ENCODE measurements around the gene ZDHHC23.

ZDHHC23 gene

GRCh38 chr3:113966172-113966571, 18.4 kb downstream of the ZDHHC23 start:
- DNase-seq (ENCODE audit: extremely low read depth, low read depth): no peak
- no peak for TF ChIP-seq CTCF (IDR thresholded peaks at IDR 0.05; ENCODE audit: low read depth, low read length)

- TF ChIP-seq CTCF (IDR thresholded peaks at IDR 0.05; ENCODE audit: low read depth, low read length): no peak
- no peak for DNase-seq (ENCODE audit: extremely low read depth, low read depth)
These were observed 21.2 kb downstream of the ZDHHC23 start for GRCh38 chr3:113968986-113969385.

GRCh38 chr3:113977822-113978221, 30.0 kb downstream of the ZDHHC23 start:
- no peak for TF ChIP-seq CTCF (IDR thresholded peaks at IDR 0.05; ENCODE audit: low read depth, low read length)
- no peak for DNase-seq (ENCODE audit: extremely low read depth, low read depth)

- TF ChIP-seq CTCF (IDR thresholded peaks at IDR 0.05; ENCODE audit: low read depth, low read length): no peak
- no peak for DNase-seq (ENCODE audit: extremely low read depth, low read depth)
These were observed 32.1 kb downstream of the ZDHHC23 start for GRCh38 chr3:113979916-113980315.

- DNase-seq (ENCODE audit: extremely low read depth, low read depth): no peak
- TF ChIP-seq CTCF (IDR thresholded peaks at IDR 0.05; ENCODE audit: low read depth, low read length): no peak
These were observed 34.0 kb downstream of the ZDHHC23 start for GRCh38 chr3:113981803-113982202.

- no peak for TF ChIP-seq CTCF (IDR thresholded peaks at IDR 0.05; ENCODE audit: low read depth, low read length)
- DNase-seq (ENCODE audit: extremely low read depth, low read depth): no peak
These were observed 35.7 kb downstream of the ZDHHC23 start for GRCh38 chr3:113983544-113983943.

GRCh38 chr3:113985541-113985940, 37.7 kb downstream of the ZDHHC23 start:
- no peak for TF ChIP-seq CTCF (IDR thresholded peaks at IDR 0.05; ENCODE audit: low read depth, low read length)
- no peak for DNase-seq (ENCODE audit: extremely low read depth, low read depth)

Data from AG09319 (cell line).